ENCODE measurements around the gene BRAP. TPM values are rescaled to one million over a fixed set of nuclear protein-coding genes. Genes with fewer than 3 reads are reported as not detected.

Gene BRAP
- total RNA-seq, 1 experiment from 2014 or later, result 25.0 TPM

- no peak overlapping the region for H2BK15ac ChIP-seq (ENCODE audit: low read depth, low read length)
- no peaks in the 10 kb centered on the region for H3K9me3 ChIP-seq (ENCODE audit: control insufficient read depth, low read depth, low read length)
- no peak overlapping the region for H3K9ac ChIP-seq (ENCODE audit: extremely low read depth, insufficient read length, low read length)
- Mint-ChIP-seq H3K4me3 (no peak overlapping the region), H3K4me1 (no peaks in the 10 kb centered on the region), H3K27ac (no peak overlapping the region), H3K27me3 (ENCODE audit: low read depth) (no peaks in the 10 kb centered on the region), H3K36me3 (ENCODE audit: insufficient read depth in 1 of 3, low read depth in 3 of 3) (peaks cover 6 to 50% (median 36%) of the 10 kb centered on the region in 3 experiments; a peak in 6 of 7 replicates), H3K9me3 (no peaks in the 10 kb centered on the region)
- H2AFZ ChIP-seq (ENCODE audit: low read length), result no peak overlapping the region
- WGBS (ENCODE audit: extremely low coverage, insufficient read length, low lambda C conversion rate), result no CpG with 5 or more reads among the region's 2 CpGs
- no peak overlapping the region for H3K27ac ChIP-seq (ENCODE audit: insufficient read length, low read depth, low read length)
- no peaks in the 10 kb centered on the region for H4K20me1 ChIP-seq (ENCODE audit: control insufficient read depth, insufficient read depth, insufficient read length)
- H2AK5ac ChIP-seq (ENCODE audit: insufficient read length, low read length), result no peak overlapping the region
- H2BK20ac ChIP-seq (ENCODE audit: low read depth, low read length, poor library complexity, severe bottlenecking), result no peak overlapping the region
- no peak overlapping the region for H2BK5ac ChIP-seq (ENCODE audit: insufficient read length, low read length)
- H2BK120ac ChIP-seq (ENCODE audit: low read depth, low read length, poor library complexity, severe bottlenecking), result no peak overlapping the region
- H3K27me3 ChIP-seq (ENCODE audit: insufficient read depth, low read length), result no peaks in the 10 kb centered on the region
- no peak overlapping the region for H3K18ac ChIP-seq (ENCODE audit: insufficient read length, low read depth, low read length)
- no peak overlapping the region for H4K5ac ChIP-seq (ENCODE audit: insufficient read length, low read depth, low read length)
- no peak overlapping the region for H4K91ac ChIP-seq (ENCODE audit: insufficient read length, low read depth, low read length)
- no peaks in the 10 kb centered on the region for H3K79me1 ChIP-seq (ENCODE audit: insufficient read depth, low read depth, low read length, poor library complexity, severe bottlenecking)
- no peaks in the 10 kb centered on the region for H3K23me2 ChIP-seq (ENCODE audit: insufficient read length, low read depth, low read length, poor library complexity, severe bottlenecking)
- H3K14ac ChIP-seq (ENCODE audit: insufficient read depth, low read length), result no peak overlapping the region
- H3T11ph ChIP-seq (ENCODE audit: low read length), result no peak overlapping the region
- H3K23ac ChIP-seq (ENCODE audit: insufficient read length, low read depth, low read length), result no peak overlapping the region
- H3K79me2 ChIP-seq (ENCODE audit: insufficient read depth, low read length), result no peaks in the 10 kb centered on the region
- no peak overlapping the region for H4K8ac ChIP-seq (replicated peaks; ENCODE audit: insufficient read length, low read depth, low read length)
- TF ChIP-seq CTCF (conservative IDR thresholded peaks at IDR 0.05), result no peak
- H3K4me2 ChIP-seq (ENCODE audit: insufficient read depth, insufficient read length, low read length), result no peak overlapping the region
- H3K4ac ChIP-seq (ENCODE audit: low read depth, low read length), result no peak overlapping the region
- H3K56ac ChIP-seq (ENCODE audit: insufficient read length, low read depth, low read length), result no peak overlapping the region
- no peaks in the 10 kb centered on the region for H3K4me1 ChIP-seq (ENCODE audit: insufficient read depth, low read length)
- DNase-seq, result no peak
- no peak overlapping the region for H2BK12ac ChIP-seq (ENCODE audit: insufficient read length, low read depth, low read length)
These were observed 14.2 kb upstream of the BRAP start for GRCh38 chr12:111699962-111700361.
